ENCODE measurements around the gene MAVS.

DNA sequence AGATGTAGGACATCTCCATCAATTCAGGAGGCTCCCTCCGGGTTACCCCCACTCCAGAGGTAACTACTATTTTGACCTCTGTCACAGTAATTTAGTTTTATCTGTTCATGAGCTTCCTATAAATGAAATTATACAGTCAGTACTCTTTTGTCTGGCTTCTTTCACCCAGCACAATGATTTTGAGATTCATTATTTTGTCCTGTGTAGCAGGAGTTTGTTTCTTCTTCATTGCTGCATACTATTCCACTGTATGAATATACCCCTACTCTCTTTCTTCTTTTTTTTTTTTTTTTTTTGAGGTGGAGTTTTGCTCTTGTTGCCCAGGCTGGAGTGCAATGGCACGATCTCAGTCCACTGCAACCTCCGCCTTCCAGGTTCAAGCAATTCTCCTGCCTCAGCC, 38.1 kb upstream of the MAVS start:
- TF ChIP-seq, protein P1, sequence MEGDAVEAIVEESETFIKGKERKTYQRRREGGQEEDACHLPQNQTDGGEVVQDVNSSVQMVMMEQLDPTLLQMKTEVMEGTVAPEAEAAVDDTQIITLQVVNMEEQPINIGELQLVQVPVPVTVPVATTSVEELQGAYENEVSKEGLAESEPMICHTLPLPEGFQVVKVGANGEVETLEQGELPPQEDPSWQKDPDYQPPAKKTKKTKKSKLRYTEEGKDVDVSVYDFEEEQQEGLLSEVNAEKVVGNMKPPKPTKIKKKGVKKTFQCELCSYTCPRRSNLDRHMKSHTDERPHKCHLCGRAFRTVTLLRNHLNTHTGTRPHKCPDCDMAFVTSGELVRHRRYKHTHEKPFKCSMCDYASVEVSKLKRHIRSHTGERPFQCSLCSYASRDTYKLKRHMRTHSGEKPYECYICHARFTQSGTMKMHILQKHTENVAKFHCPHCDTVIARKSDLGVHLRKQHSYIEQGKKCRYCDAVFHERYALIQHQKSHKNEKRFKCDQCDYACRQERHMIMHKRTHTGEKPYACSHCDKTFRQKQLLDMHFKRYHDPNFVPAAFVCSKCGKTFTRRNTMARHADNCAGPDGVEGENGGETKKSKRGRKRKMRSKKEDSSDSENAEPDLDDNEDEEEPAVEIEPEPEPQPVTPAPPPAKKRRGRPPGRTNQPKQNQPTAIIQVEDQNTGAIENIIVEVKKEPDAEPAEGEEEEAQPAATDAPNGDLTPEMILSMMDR (IDR thresholded peaks at IDR 0.05) = no peak
- TF ChIP-seq POLR2A (IDR thresholded peaks at IDR 0.05) = no peak

All from heart left ventricle (tissue), 13 donors.